ENCODE measurements around the gene KCTD10.

Gene KCTD10

GRCh38 chr12:109439181-109439580 is 37.9 kb downstream of the KCTD10 start:
- TF ChIP-seq CTCF (IDR thresholded peaks at IDR 0.05; ENCODE audit: insufficient read depth, low read length, poor library complexity, severe bottlenecking), result no peak
- H3K4me3 ChIP-seq (replicated peaks; ENCODE audit: low read depth, low read length), result no peak overlapping the region
- H3K27me3 ChIP-seq (replicated peaks; ENCODE audit: control insufficient read depth, insufficient read depth, low read length), result no peaks in the 10 kb centered on the region
- no peaks in the 10 kb centered on the region for H3K36me3 ChIP-seq (ENCODE audit: control insufficient read depth, insufficient read depth, low read length)
- no peak for DNase-seq (ENCODE audit: extremely low read depth, insufficient read length)

- TF ChIP-seq CTCF (IDR thresholded peaks at IDR 0.05; ENCODE audit: insufficient read depth, low read length, poor library complexity, severe bottlenecking), result no peak
- H3K4me3 ChIP-seq (replicated peaks; ENCODE audit: low read depth, low read length), result no peak overlapping the region
Observed at GRCh38 chr12:109436188-109436560, 40.9 kb downstream of the KCTD10 start.

GRCh38 chr12:109435428-109436187 is 41.5 kb downstream of the KCTD10 start:
- no peaks in the 10 kb centered on the region for H3K36me3 ChIP-seq (ENCODE audit: control insufficient read depth, insufficient read depth, low read length)
- no peak overlapping the region for H3K4me3 ChIP-seq (replicated peaks; ENCODE audit: low read depth, low read length)
- no peak for DNase-seq (ENCODE audit: extremely low read depth, insufficient read length)
- no peaks in the 10 kb centered on the region for H3K27me3 ChIP-seq (replicated peaks; ENCODE audit: control insufficient read depth, insufficient read depth, low read length)
- no peak for TF ChIP-seq CTCF (IDR thresholded peaks at IDR 0.05; ENCODE audit: insufficient read depth, low read length, poor library complexity, severe bottlenecking)

More at GRCh38 chr12:109436188-109436560, 40.9 kb downstream of the KCTD10 start:
- Histone ChIP-seq H3K27me3 (replicated peaks; ENCODE audit: control insufficient read depth, insufficient read depth, low read length) (no peaks in the 10 kb centered on the region), H3K36me3 (ENCODE audit: control insufficient read depth, insufficient read depth, low read length) (no peaks in the 10 kb centered on the region)
- DNase-seq (ENCODE audit: extremely low read depth, insufficient read length), result no peak

- TF ChIP-seq CTCF (IDR thresholded peaks at IDR 0.05; ENCODE audit: insufficient read depth, low read length, poor library complexity, severe bottlenecking), result no peak
- no peaks in the 10 kb centered on the region for H3K36me3 ChIP-seq (ENCODE audit: control insufficient read depth, insufficient read depth, low read length)
- DNase-seq (ENCODE audit: extremely low read depth, insufficient read length), result no peak
Observed at GRCh38 chr12:109434582-109434981, 42.5 kb downstream of the KCTD10 start.

GRCh38 chr12:109433618-109434017 is 43.5 kb downstream of the KCTD10 start:
- TF ChIP-seq CTCF (IDR thresholded peaks at IDR 0.05; ENCODE audit: insufficient read depth, low read length, poor library complexity, severe bottlenecking), result peak; percentile 34
- H3K27me3 ChIP-seq (replicated peaks; ENCODE audit: control insufficient read depth, insufficient read depth, low read length), result no peaks in the 10 kb centered on the region
- no peak for DNase-seq (ENCODE audit: extremely low read depth, insufficient read length)
- H3K4me3 ChIP-seq (replicated peaks; ENCODE audit: low read depth, low read length), result no peak overlapping the region
- H3K36me3 ChIP-seq (ENCODE audit: control insufficient read depth, insufficient read depth, low read length), result no peaks in the 10 kb centered on the region

More at GRCh38 chr12:109434582-109434981, 42.5 kb downstream of the KCTD10 start:
- Histone ChIP-seq H3K27me3 (replicated peaks; ENCODE audit: control insufficient read depth, insufficient read depth, low read length) (no peaks in the 10 kb centered on the region), H3K4me3 (replicated peaks; ENCODE audit: low read depth, low read length) (no peak overlapping the region)
